Neural cell (in vitro differentiated cells): ENCODE data around the gene LRRC3. TPM values are rescaled to one million over a fixed set of nuclear protein-coding genes. Genes with fewer than 3 reads are reported as not detected.

Experiments
- H2AFZ ChIP-seq: fragments of 200-600, 300-800 bp; sonication (generic), shearing (Covaris generic); 2 replicates; pipeline ENCODE4 v1.6.0; 2014; ENCODE audit warnings: low read depth, mild to moderate bottlenecking, antibody characterized with exemption, low read length, moderate library complexity
- H3F3A ChIP-seq: fragments of 200-600 bp; shearing (Covaris generic); 2 replicates; pipeline ENCODE4 v1.6.1; 2016; ENCODE audit warnings: mild to moderate bottlenecking, moderate library complexity, mixed read lengths, antibody characterized with exemption, low read length; ENCODE audit not compliant: insufficient read depth, poor library complexity, severe bottlenecking
- H3K27ac ChIP-seq: fragments of 200-600, 300-800 bp; sonication (generic), shearing (Covaris generic); 2 replicates; pipeline ENCODE4 v1.5.1; 2014; ENCODE audit warnings: mild to moderate bottlenecking, low read length, moderate library complexity
- H3K27me3 ChIP-seq: fragments of 300-800, 200-600 bp; sonication (generic), shearing (Covaris generic); 2 replicates; pipeline ENCODE4 v1.6.0; 2014; ENCODE audit warnings: mild to moderate bottlenecking, low read depth, low read length, moderate library complexity; ENCODE audit not compliant: insufficient read depth
- H3K36me3 ChIP-seq: fragments of 300-800, 200-600 bp; sonication (generic), shearing (Covaris generic); 2 replicates; pipeline ENCODE4 v1.5.1; 2014; ENCODE audit warnings: mild to moderate bottlenecking, antibody characterized with exemption, low read length, moderate library complexity; ENCODE audit not compliant: insufficient read depth
- H3K4me2 ChIP-seq: fragments of 300-800, 200-600 bp; sonication (generic), shearing (Covaris generic); 2 replicates; pipeline ENCODE4 v1.6.0; 2014; ENCODE audit warnings: mild to moderate bottlenecking, low read length
- H3K4me3 ChIP-seq: fragments of 300-800, 200-600 bp; sonication (generic), shearing (Covaris generic); 2 replicates; pipeline ENCODE4 v1.5.1; 2014; ENCODE audit warnings: mild to moderate bottlenecking, low read length, moderate library complexity
- H3K79me2 ChIP-seq: fragments of 200-600 bp; shearing (Covaris generic); replicated peaks from 2 replicates; pipeline ENCODE4 v1.6.0; 2014; ENCODE audit warnings: mild to moderate bottlenecking, low read length, moderate library complexity; ENCODE audit not compliant: insufficient read depth
- H3K9ac ChIP-seq: fragments of 300-800, 200-600 bp; sonication (generic), shearing (Covaris generic); 2 replicates; pipeline ENCODE4 v1.6.1; 2016; ENCODE audit warnings: mild to moderate bottlenecking, low read length, mixed read lengths
- H3K9me2 ChIP-seq: fragments of 200-600 bp; shearing (Covaris generic); 2 replicates; pipeline ENCODE4 v1.6.1; 2016; ENCODE audit warnings: mild to moderate bottlenecking, low read length, mixed read lengths; ENCODE audit not compliant: insufficient read depth
- H3K9me3 ChIP-seq: fragments of 200-600, 300-800 bp; sonication (generic), shearing (Covaris generic); 2 replicates; pipeline ENCODE4 v1.6.1; 2016; ENCODE audit warnings: mild to moderate bottlenecking, mixed run types, low read length, moderate library complexity, mixed read lengths
- H4K20me1 ChIP-seq: fragments of 200-600 bp; shearing (Covaris generic); 2 replicates; pipeline ENCODE4 v1.6.1; 2016; ENCODE audit warnings: mild to moderate bottlenecking, mixed run types; ENCODE audit not compliant: insufficient read depth
- EP300 ChIP-seq: fragments of 450-650 bp; conservative IDR thresholded peaks from 2 replicates; pipeline ENCODE4 v1.6.1; 2014; ENCODE audit warnings: antibody characterized with exemption, mild to moderate bottlenecking, moderate library complexity; ENCODE audit not compliant: poor library complexity, severe bottlenecking
- EZH2 ChIP-seq: fragments of 200-600, 300-800 bp; shearing (Covaris generic), sonication (generic); IDR thresholded peaks from 2 replicates; pipeline ENCODE4 v1.6.1; 2014; ENCODE audit warnings: antibody characterized with exemption, low read length, borderline replicate concordance, mild to moderate bottlenecking; ENCODE audit not compliant: insufficient read depth, poor library complexity, severe bottlenecking
- MXI1 ChIP-seq: fragments of 450-650 bp; conservative IDR thresholded peaks from 2 replicates; pipeline ENCODE4 v1.6.1; 2014; ENCODE audit warnings: antibody characterized with exemption, mild to moderate bottlenecking; ENCODE audit not compliant: poor library complexity, severe bottlenecking
- POLR2AphosphoS5 ChIP-seq: IDR thresholded peaks from 2 replicates; pipeline ENCODE4 v1.6.1; 2012
- RAD21 ChIP-seq: fragments of 450-650 bp; conservative IDR thresholded peaks from 2 replicates; pipeline ENCODE4 v1.6.1; 2014; ENCODE audit warnings: antibody characterized with exemption, mild to moderate bottlenecking, moderate library complexity
- SMC3 ChIP-seq: fragments of 450-650 bp; conservative IDR thresholded peaks from 2 replicates; pipeline ENCODE4 v1.6.1; 2014; ENCODE audit warnings: antibody characterized with exemption, mild to moderate bottlenecking, moderate library complexity; ENCODE audit not compliant: poor library complexity
- TAF1 ChIP-seq: IDR thresholded peaks from 2 replicates; pipeline ENCODE4 v1.6.1; 2012; ENCODE audit warnings: low read depth
- polyA plus RNA-seq: library from polyadenylated mRNA; depleted of rRNA; stranded (reverse); fragments of >200 nt; gene quantifications from 2 replicates; pipeline ENCODE4 v1.2.3, GENCODE V29; 2014
- TF ChIP-seq, protein P1 (sequence below): fragments of 450-650 bp; IDR thresholded peaks from 2 replicates; pipeline ENCODE4 v1.5.1; 2014; ENCODE audit warnings: antibody characterized with exemption, mild to moderate bottlenecking, moderate library complexity; ENCODE audit not compliant: poor library complexity, severe bottlenecking
- TF ChIP-seq, protein P2 (sequence below): IDR thresholded peaks from 2 replicates; pipeline ENCODE4 v1.6.1; 2012; ENCODE audit warnings: borderline replicate concordance

The LRRC3 gene
- polyA plus RNA-seq, 1 donor from 2014 or later = 3.8 TPM

GRCh38 chr21:44443891-44444285, 11.4 kb upstream of the LRRC3 start:
- Histone ChIP-seq H3K9ac (no peak overlapping the region), H3K79me2 (no peaks in the 10 kb centered on the region), H3K9me3 (no peaks in the 10 kb centered on the region), H3K4me2 (no peak overlapping the region), H4K20me1 (no peaks in the 10 kb centered on the region), H3K36me3 (no peaks in the 10 kb centered on the region), H2AFZ (no peak overlapping the region), H3K4me3 (no peak overlapping the region), H3F3A (no peaks in the 10 kb centered on the region), H3K27me3 (no peaks in the 10 kb centered on the region), H3K9me2 (no peaks in the 10 kb centered on the region), H3K27ac (no peak overlapping the region)
- TF ChIP-seq, protein P1, sequence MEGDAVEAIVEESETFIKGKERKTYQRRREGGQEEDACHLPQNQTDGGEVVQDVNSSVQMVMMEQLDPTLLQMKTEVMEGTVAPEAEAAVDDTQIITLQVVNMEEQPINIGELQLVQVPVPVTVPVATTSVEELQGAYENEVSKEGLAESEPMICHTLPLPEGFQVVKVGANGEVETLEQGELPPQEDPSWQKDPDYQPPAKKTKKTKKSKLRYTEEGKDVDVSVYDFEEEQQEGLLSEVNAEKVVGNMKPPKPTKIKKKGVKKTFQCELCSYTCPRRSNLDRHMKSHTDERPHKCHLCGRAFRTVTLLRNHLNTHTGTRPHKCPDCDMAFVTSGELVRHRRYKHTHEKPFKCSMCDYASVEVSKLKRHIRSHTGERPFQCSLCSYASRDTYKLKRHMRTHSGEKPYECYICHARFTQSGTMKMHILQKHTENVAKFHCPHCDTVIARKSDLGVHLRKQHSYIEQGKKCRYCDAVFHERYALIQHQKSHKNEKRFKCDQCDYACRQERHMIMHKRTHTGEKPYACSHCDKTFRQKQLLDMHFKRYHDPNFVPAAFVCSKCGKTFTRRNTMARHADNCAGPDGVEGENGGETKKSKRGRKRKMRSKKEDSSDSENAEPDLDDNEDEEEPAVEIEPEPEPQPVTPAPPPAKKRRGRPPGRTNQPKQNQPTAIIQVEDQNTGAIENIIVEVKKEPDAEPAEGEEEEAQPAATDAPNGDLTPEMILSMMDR = no peak
- no peak for TF ChIP-seq TAF1
- TF ChIP-seq POLR2AphosphoS5 = no peak
- TF ChIP-seq, protein P2, sequence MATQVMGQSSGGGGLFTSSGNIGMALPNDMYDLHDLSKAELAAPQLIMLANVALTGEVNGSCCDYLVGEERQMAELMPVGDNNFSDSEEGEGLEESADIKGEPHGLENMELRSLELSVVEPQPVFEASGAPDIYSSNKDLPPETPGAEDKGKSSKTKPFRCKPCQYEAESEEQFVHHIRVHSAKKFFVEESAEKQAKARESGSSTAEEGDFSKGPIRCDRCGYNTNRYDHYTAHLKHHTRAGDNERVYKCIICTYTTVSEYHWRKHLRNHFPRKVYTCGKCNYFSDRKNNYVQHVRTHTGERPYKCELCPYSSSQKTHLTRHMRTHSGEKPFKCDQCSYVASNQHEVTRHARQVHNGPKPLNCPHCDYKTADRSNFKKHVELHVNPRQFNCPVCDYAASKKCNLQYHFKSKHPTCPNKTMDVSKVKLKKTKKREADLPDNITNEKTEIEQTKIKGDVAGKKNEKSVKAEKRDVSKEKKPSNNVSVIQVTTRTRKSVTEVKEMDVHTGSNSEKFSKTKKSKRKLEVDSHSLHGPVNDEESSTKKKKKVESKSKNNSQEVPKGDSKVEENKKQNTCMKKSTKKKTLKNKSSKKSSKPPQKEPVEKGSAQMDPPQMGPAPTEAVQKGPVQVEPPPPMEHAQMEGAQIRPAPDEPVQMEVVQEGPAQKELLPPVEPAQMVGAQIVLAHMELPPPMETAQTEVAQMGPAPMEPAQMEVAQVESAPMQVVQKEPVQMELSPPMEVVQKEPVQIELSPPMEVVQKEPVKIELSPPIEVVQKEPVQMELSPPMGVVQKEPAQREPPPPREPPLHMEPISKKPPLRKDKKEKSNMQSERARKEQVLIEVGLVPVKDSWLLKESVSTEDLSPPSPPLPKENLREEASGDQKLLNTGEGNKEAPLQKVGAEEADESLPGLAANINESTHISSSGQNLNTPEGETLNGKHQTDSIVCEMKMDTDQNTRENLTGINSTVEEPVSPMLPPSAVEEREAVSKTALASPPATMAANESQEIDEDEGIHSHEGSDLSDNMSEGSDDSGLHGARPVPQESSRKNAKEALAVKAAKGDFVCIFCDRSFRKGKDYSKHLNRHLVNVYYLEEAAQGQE = no peak
- TF ChIP-seq EZH2 = no peak
- no peak for TF ChIP-seq EP300

DNA sequence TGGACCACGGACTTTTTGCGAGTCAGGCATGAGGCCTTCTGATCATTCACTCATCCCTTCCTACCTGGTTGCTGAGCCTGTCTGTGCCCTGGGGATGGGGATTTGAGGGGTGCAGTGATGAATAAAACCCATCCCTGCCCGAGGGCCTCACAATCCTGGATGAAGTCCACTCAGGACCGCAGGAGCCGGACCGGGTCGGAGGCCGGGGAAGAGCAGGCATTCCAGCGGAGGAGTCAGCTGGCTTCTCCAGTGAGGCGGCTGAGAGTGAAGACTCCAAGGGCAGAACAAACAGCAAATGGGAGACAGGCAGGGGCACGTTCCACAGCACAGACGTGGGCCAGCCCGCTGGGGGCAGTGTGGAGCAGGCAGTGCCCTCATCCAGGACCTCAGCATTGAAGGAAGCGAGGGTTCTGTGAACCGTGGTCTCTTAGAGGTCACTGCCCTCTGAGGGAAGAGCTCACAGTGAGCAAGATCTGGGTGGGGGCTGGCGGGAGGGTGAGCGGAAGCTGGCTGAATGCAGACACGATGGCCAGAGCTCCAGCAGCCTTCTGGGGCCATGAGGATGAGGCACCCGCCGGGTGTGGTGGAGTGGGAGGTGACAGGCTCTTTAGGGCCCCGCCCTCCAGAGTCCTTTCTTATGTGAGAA, 10.9 kb upstream of the LRRC3 start:
- no peaks in the 10 kb centered on the region for H3K36me3 ChIP-seq
- TF ChIP-seq MXI1 (no peak), EP300 (no peak), POLR2AphosphoS5 (no peak), SMC3 (no peak), RAD21 (no peak), TAF1 (no peak), EZH2 (no peak)
- TF ChIP-seq, protein P1 = no peak
- TF ChIP-seq, protein P2 = no peak
- H3K9me2 ChIP-seq = no peaks in the 10 kb centered on the region
- no peaks in the 10 kb centered on the region for H3F3A ChIP-seq
- H3K4me2 ChIP-seq = no peak overlapping the region
- H3K9ac ChIP-seq = no peak overlapping the region
- no peak overlapping the region for H3K27ac ChIP-seq
- no peak overlapping the region for H3K4me3 ChIP-seq
- H4K20me1 ChIP-seq = no peaks in the 10 kb centered on the region
- no peaks in the 10 kb centered on the region for H3K9me3 ChIP-seq
- no peaks in the 10 kb centered on the region for H3K79me2 ChIP-seq
- no peak overlapping the region for H2AFZ ChIP-seq
- H3K27me3 ChIP-seq = no peaks in the 10 kb centered on the region
